ENCODE results near the gene LRRIQ3.

- TF ChIP-seq, protein P1, sequence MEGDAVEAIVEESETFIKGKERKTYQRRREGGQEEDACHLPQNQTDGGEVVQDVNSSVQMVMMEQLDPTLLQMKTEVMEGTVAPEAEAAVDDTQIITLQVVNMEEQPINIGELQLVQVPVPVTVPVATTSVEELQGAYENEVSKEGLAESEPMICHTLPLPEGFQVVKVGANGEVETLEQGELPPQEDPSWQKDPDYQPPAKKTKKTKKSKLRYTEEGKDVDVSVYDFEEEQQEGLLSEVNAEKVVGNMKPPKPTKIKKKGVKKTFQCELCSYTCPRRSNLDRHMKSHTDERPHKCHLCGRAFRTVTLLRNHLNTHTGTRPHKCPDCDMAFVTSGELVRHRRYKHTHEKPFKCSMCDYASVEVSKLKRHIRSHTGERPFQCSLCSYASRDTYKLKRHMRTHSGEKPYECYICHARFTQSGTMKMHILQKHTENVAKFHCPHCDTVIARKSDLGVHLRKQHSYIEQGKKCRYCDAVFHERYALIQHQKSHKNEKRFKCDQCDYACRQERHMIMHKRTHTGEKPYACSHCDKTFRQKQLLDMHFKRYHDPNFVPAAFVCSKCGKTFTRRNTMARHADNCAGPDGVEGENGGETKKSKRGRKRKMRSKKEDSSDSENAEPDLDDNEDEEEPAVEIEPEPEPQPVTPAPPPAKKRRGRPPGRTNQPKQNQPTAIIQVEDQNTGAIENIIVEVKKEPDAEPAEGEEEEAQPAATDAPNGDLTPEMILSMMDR (IDR thresholded peaks at IDR 0.05; ENCODE audit: low read length) = no peak
- TF ChIP-seq EZH2phosphoT487 (IDR thresholded peaks at IDR 0.05; ENCODE audit: low read length) = no peak
- no peak for TF ChIP-seq EZH2 (optimal IDR thresholded peaks at IDR 0.05; ENCODE audit: low read depth, low read length)
Measured at GRCh38 chr1:74162333-74162732, 35.6 kb downstream of the LRRIQ3 start.

Data from MM.1S (cell line).